Endothelial cell of umbilical vein (primary cell): ENCODE data around the gene TBK1. TPM values are rescaled to one million over a fixed set of nuclear protein-coding genes. Genes with fewer than 3 reads are reported as not detected.

Experiments
- BruUV-seq: library from RNA; stranded (reverse); fragments of 400-500 nt; replicated peaks from 2 replicates; lab custom pipeline; 2021; lab: Mats Ljungman, UMichigan
- CTCF ChIA-PET: fragments of 300-600, 350-600 bp; sonication (Branson Sonifier 250); formaldehyde crosslinking; loops from one replicate; lab custom pipeline; 2021; ENCODE audit warnings: antibody characterized with exemption, inconsistent platforms; lab: Charles Lee
- POLR2A ChIA-PET: fragments of 300-600, 350-600 bp; sonication (Branson Sonifier 250); formaldehyde crosslinking; loops from one replicate; lab custom pipeline; 2021; ENCODE audit warnings: antibody characterized with exemption, inconsistent platforms; lab: Charles Lee
- DNase-seq: peaks from one replicate; pipeline ENCODE4 v3.0.0-alpha.2; 2011; ENCODE audit warnings: low read depth, low spot score
- FAIRE-seq: peaks from 2 replicates; lab custom pipeline; 2011; peaks lifted over from hg19 to GRCh38; lab: Jason Lieb, UNC
- H2AFZ ChIP-seq: 2 replicates; pipeline ENCODE4 v1.6.0; 2012; ENCODE audit warnings: low read depth, low read length, control low read depth, inconsistent platforms
- H3K27ac ChIP-seq: 2 replicates; pipeline ENCODE4 v1.5.1; 2011; ENCODE audit warnings: low read depth, mild to moderate bottlenecking, control low read depth, low read length, moderate library complexity; ENCODE audit not compliant: insufficient read depth
- H3K27me3 ChIP-seq, 2 experiments: 2 replicates each; pipeline versions ENCODE4 v1.6.0 to v1.6.1; 2011; ENCODE audit warnings: low read length in 2 of 2, mixed read lengths in 1 of 2; ENCODE audit not compliant: control insufficient read depth in 2 of 2, insufficient read depth in 2 of 2
- H3K36me3 ChIP-seq, 2 experiments: 2 replicates in 1 of 2; 3 replicates in 1 of 2; pipeline ENCODE4 v1.5.1; 2011; ENCODE audit warnings: low read length in 2 of 2, mild to moderate bottlenecking in 1 of 2, moderate library complexity in 1 of 2; ENCODE audit not compliant: control insufficient read depth in 2 of 2, insufficient read depth in 2 of 2; ENCODE audit errors: extremely low read depth in 1 of 2
- H3K4me1 ChIP-seq: 3 replicates; pipeline ENCODE4 v1.5.1; 2011; ENCODE audit warnings: mild to moderate bottlenecking, low read length; ENCODE audit not compliant: control insufficient read depth, insufficient read depth; ENCODE audit errors: extremely low read depth
- H3K4me2 ChIP-seq: 2 replicates; pipeline ENCODE4 v1.6.1; 2011; ENCODE audit warnings: low read length, control low read depth, mixed read lengths; ENCODE audit not compliant: insufficient read depth
- H3K4me3 ChIP-seq, 3 experiments: fragments of 200-600 bp in 1 of 3; sonication (generic), shearing (Covaris generic) in 1 of 3; replicated peaks in 1 of 3; 2 replicates each; pipeline ENCODE4 v1.5.1; 2011 to 2016; ENCODE audit warnings: control low read depth in 3 of 3, low read length in 3 of 3, mild to moderate bottlenecking in 2 of 3, inconsistent platforms in 1 of 3, low read depth in 1 of 3, moderate library complexity in 1 of 3; ENCODE audit not compliant: insufficient read depth in 1 of 3
- H3K79me2 ChIP-seq: 2 replicates; pipeline ENCODE4 v1.6.0; 2012; ENCODE audit warnings: low read length, inconsistent platforms; ENCODE audit not compliant: control insufficient read depth, insufficient read depth
- H3K9ac ChIP-seq: replicated peaks from 2 replicates; pipeline ENCODE3; 2011; ENCODE audit warnings: low read length, control low read depth; ENCODE audit not compliant: insufficient read depth; ENCODE audit errors: extremely low read depth
- H3K9me1 ChIP-seq: replicated peaks from 3 replicates; pipeline ENCODE4 v1.6.0; 2011; ENCODE audit warnings: mild to moderate bottlenecking, low read length; ENCODE audit not compliant: control insufficient read depth, insufficient read depth; ENCODE audit errors: extremely low read depth
- H3K9me3 ChIP-seq: replicated peaks from 2 replicates; pipeline ENCODE4 v1.5.1; 2012; ENCODE audit warnings: low read length, inconsistent platforms; ENCODE audit not compliant: control insufficient read depth, insufficient read depth
- H4K20me1 ChIP-seq: replicated peaks from 2 replicates; pipeline ENCODE3; 2011; ENCODE audit warnings: mild to moderate bottlenecking, low read length; ENCODE audit not compliant: control insufficient read depth, insufficient read depth; ENCODE audit errors: extremely low read depth
- CTCF ChIP-seq, 2 donors: IDR thresholded peaks; 1 replicate in 1 of 2; 2 replicates in 1 of 2; pipeline ENCODE4 v1.5.1; 2011; ENCODE audit warnings: low read length in 2 of 2, mild to moderate bottlenecking in 2 of 2, moderate library complexity in 2 of 2, control low read depth in 1 of 2, inconsistent platforms in 1 of 2, low read depth in 1 of 2; ENCODE audit not compliant: insufficient read depth in 1 of 2; ENCODE audit errors: extremely low read depth in 1 of 2
- EZH2 ChIP-seq: IDR thresholded peaks from 2 replicates; pipeline ENCODE4 v1.6.1; 2012; ENCODE audit warnings: borderline replicate concordance, low read depth, mild to moderate bottlenecking, moderate library complexity, low read length, inconsistent platforms; ENCODE audit not compliant: severe bottlenecking
- FOS ChIP-seq: IDR thresholded peaks from 2 replicates; pipeline ENCODE4 v1.6.1; 2011; ENCODE audit warnings: mild to moderate bottlenecking, low read length, moderate library complexity, borderline replicate concordance; ENCODE audit not compliant: insufficient read depth
- GATA2 ChIP-seq: IDR thresholded peaks from 2 replicates; pipeline ENCODE4 v1.7.0; 2011; ENCODE audit warnings: low read depth, mild to moderate bottlenecking, moderate library complexity, mixed read lengths, low read length; ENCODE audit not compliant: insufficient read length, insufficient read depth
- JUN ChIP-seq: IDR thresholded peaks from 2 replicates; pipeline ENCODE4 v1.6.1; 2011; ENCODE audit warnings: borderline replicate concordance, low read depth; ENCODE audit not compliant: insufficient read length, insufficient read depth
- MYC ChIP-seq: IDR thresholded peaks from one replicate; pipeline ENCODE4 v1.6.1; 2011; ENCODE audit warnings: mild to moderate bottlenecking, low read depth, low read length
- POLR2A ChIP-seq: IDR thresholded peaks from 2 replicates; pipeline ENCODE4 v1.6.1; 2012; ENCODE audit warnings: low read depth, mild to moderate bottlenecking, control low read depth, low read length
- POLR2AphosphoS5 ChIP-seq: IDR thresholded peaks from 2 replicates; pipeline ENCODE4 v1.6.1; 2012; ENCODE audit warnings: low read depth, mild to moderate bottlenecking, control low read depth, low read length, moderate library complexity; ENCODE audit not compliant: insufficient read depth
- dilution Hi-C: fragments of 300-500 bp; cut with MboI; formaldehyde crosslinking; loops from one replicate; pipeline ENCODE4 v1.15.0; 2019; ENCODE audit warnings: low sequenced_read_pairs; ENCODE audit not compliant: extremely low pct_ligation_motif_present
- intact Hi-C: fragments of 100-400 bp; cut with micrococcal nuclease; formaldehyde crosslinking; loops from one replicate; pipeline ENCODE4 v1.10.0; 2022
- polyA plus RNA-seq, 4 experiments: library from polyadenylated mRNA; depleted of rRNA in 3 of 4; stranded (reverse) in 3 of 4; unstranded in 1 of 4; fragments of >200 nt; gene quantifications; 2 replicates each; pipeline versions ENCODE4 v1.2.1 to v1.2.3, GENCODE V29; 2011 to 2012; ENCODE audit warnings: missing spikeins in 1 of 4
- total RNA-seq: library from RNA; stranded (reverse); gene quantifications from 2 replicates; pipeline ENCODE4 v1.2.3, GENCODE V29; 2021
- TF ChIP-seq, protein P1 (sequence below): IDR thresholded peaks from 2 replicates; pipeline ENCODE4 v1.6.1; 2011; ENCODE audit not compliant: insufficient read depth, insufficient read length

Gene TBK1
- total and polyA plus RNA-seq, 2 donors (not counting 3 experiments of a cell fraction or from before 2014, with no cell fraction given) = 8.0 to 28.9 TPM

DNA sequence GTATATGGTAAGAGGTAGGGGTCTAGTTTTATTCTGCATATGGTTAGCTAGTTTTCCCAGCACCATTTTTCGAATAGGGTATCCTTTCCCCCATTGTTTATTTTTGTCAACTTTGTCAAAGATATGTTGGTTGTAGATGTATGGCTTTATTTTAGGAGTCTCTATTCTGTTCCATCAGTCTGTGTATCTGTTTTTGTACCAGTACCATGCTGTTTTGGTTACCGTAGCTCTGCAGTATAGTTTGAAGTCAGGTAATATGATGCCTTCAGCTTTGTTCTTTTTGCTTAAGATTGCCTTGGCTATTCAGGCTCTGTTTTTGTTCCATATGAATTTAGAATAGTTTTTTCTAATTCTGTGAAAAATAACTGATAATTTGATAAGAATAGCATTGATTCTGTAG lies 24.9 kb downstream of the TBK1 start:
- Histone ChIP-seq H3K9me1 (no peaks in the 10 kb centered on the region), H2AFZ (no peak overlapping the region), H4K20me1 (peaks cover 5% of the 10 kb centered on the region), H3K27me3 (no peaks in the 10 kb centered on the region), H3K36me3 (peaks cover 11 to 14% of the 10 kb centered on the region in 2 experiments), H3K9me3 (no peaks in the 10 kb centered on the region), H3K79me2 (peaks cover 35% of the 10 kb centered on the region), H3K27ac (no peak overlapping the region), H3K9ac (no peak overlapping the region), H3K4me3 (no peak overlapping the region), H3K4me2 (no peak overlapping the region), H3K4me1 (no peaks in the 10 kb centered on the region)
- DNase-seq (no peak), FAIRE-seq (no peak)
- TF ChIP-seq POLR2AphosphoS5 = no peak
- TF ChIP-seq POLR2A = no peak
- TF ChIP-seq EZH2 = no peak
- TF ChIP-seq JUN = no peak
- TF ChIP-seq, protein P1, sequence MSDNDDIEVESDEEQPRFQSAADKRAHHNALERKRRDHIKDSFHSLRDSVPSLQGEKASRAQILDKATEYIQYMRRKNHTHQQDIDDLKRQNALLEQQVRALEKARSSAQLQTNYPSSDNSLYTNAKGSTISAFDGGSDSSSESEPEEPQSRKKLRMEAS = no peak
- dilution Hi-C loops = no loop called here
- intact Hi-C loops = no loop called here
- no TSS peak for BruUV-seq
- ChIA-PET POLR2A (no interaction called here), CTCF (no interaction called here)

- no peak overlapping the region for H3K27ac ChIP-seq
- H3K9ac ChIP-seq = no peak overlapping the region
- ChIA-PET POLR2A (no interaction called here), CTCF (no interaction called here)
- no peak overlapping the region for H3K4me2 ChIP-seq
- H4K20me1 ChIP-seq = peaks cover 5% of the 10 kb centered on the region
- no peak for FAIRE-seq
- no TSS peak for BruUV-seq
- dilution Hi-C loops (no loop called here), intact Hi-C loops (no loop called here)
- no peak overlapping the region for H3K4me3 ChIP-seq
- no peak overlapping the region for H2AFZ ChIP-seq
- no peaks in the 10 kb centered on the region for H3K27me3 ChIP-seq
- no peaks in the 10 kb centered on the region for H3K4me1 ChIP-seq
- peaks cover 32% of the 10 kb centered on the region for H3K79me2 ChIP-seq
- no peak for TF ChIP-seq FOS
- TF ChIP-seq POLR2A = no peak
- no peak for TF ChIP-seq POLR2AphosphoS5
- no peak for TF ChIP-seq GATA2
- TF ChIP-seq JUN = no peak
- no peak for TF ChIP-seq MYC
- TF ChIP-seq, protein P1 = no peak
- no peak for TF ChIP-seq CTCF (IDR thresholded peaks at IDR 0.05; ENCODE audit: extremely low read depth in 1 of 2, insufficient read depth in 1 of 2, low read depth in 1 of 2, low read length in 2 of 2)
- no peak for TF ChIP-seq EZH2
- no peaks in the 10 kb centered on the region for H3K9me1 ChIP-seq
- H3K36me3 ChIP-seq = peaks cover 12% of the 10 kb centered on the region in 2 experiments
- DNase-seq = no peak
- no peaks in the 10 kb centered on the region for H3K9me3 ChIP-seq
Observed at GRCh38 chr12:64478661-64479060, 26.7 kb downstream of the TBK1 start.
